ENCODE measurements around the gene MRPL21.

MRPL21 gene

GRCh38 chr11:68903288-68904247, at the start of gene MRPL21, which contains the start of gene IGHMBP2:
Gene MRPL21 (minus strand): TSS chr11:68903832. CDS start chr11:68903810, 22 bp downstream.
Gene IGHMBP2 (plus strand): TSS chr11:68903891. CDS start chr11:68903953, 62 bp downstream.
- peak in 54 of 56 donors; percentile 32 to 92 (median 76) for DNase-seq

GRCh38 chr11:68950762-68951161, 47.1 kb upstream of the MRPL21 start:
- DNase-seq, result no peak

GRCh38 chr11:68950270-68950669, 46.6 kb upstream of the MRPL21 start:
- no peak for DNase-seq

- DNase-seq, result no peak
These were observed 45.3 kb upstream of the MRPL21 start for GRCh38 chr11:68948935-68949334.

GRCh38 chr11:68948496-68948895, 44.9 kb upstream of the MRPL21 start:
- no peak for DNase-seq

- no peak for DNase-seq
These were observed 43.5 kb upstream of the MRPL21 start for GRCh38 chr11:68947151-68947550.

- peak in 1 of 56 donors; percentile 5 for DNase-seq
These were observed 42.9 kb upstream of the MRPL21 start for GRCh38 chr11:68946416-68947090.

GRCh38 chr11:68942751-68943271, 39.2 kb upstream of the MRPL21 start:
- no peak for DNase-seq

- DNase-seq, result no peak
These were observed 38.5 kb upstream of the MRPL21 start for GRCh38 chr11:68942095-68942620.

- no peak for DNase-seq
These were observed 37.9 kb upstream of the MRPL21 start for GRCh38 chr11:68941324-68942094.

- DNase-seq, result no peak
These were observed 37.2 kb upstream of the MRPL21 start for GRCh38 chr11:68940651-68941323.

GRCh38 chr11:68939583-68940555, 36.2 kb upstream of the MRPL21 start:
- DNase-seq, result no peak

- no peak for DNase-seq
These were observed 35.4 kb upstream of the MRPL21 start for GRCh38 chr11:68938816-68939582.

- no peak for DNase-seq
These were observed 34.5 kb upstream of the MRPL21 start for GRCh38 chr11:68938088-68938487.

GRCh38 chr11:68936676-68937620, 33.3 kb upstream of the MRPL21 start:
- DNase-seq, result no peak

- no peak for DNase-seq
These were observed 32.7 kb upstream of the MRPL21 start for GRCh38 chr11:68936358-68936636.
